Osteoblast (primary cell): ENCODE results near the gene DOK7. TPM values are rescaled to one million over a fixed set of nuclear protein-coding genes. Genes with fewer than 3 reads are reported as not detected.

Experiments
- DNase-seq: peaks from one replicate; pipeline ENCODE4 v3.0.0; 2011; ENCODE audit warnings: low spot score, mixed read lengths; ENCODE audit not compliant: insufficient read length; ENCODE audit errors: missing footprints
- H2AFZ ChIP-seq: 2 replicates; pipeline ENCODE4 v1.6.0; 2011; ENCODE audit warnings: mild to moderate bottlenecking, low read length
- H3K27ac ChIP-seq: 2 replicates; pipeline ENCODE4 v1.5.1; 2011; ENCODE audit warnings: mild to moderate bottlenecking, low read depth, low read length, moderate library complexity
- H3K27me3 ChIP-seq: 2 replicates; pipeline ENCODE4 v1.6.0; 2012; ENCODE audit warnings: mild to moderate bottlenecking, control low read depth, inconsistent platforms, low read length, moderate library complexity; ENCODE audit not compliant: insufficient read depth
- H3K36me3 ChIP-seq: 2 replicates; pipeline ENCODE4 v1.5.1; 2011; ENCODE audit warnings: mild to moderate bottlenecking, low read length, control low read depth, moderate library complexity; ENCODE audit not compliant: insufficient read depth
- H3K4me1 ChIP-seq: 2 replicates; pipeline ENCODE4 v1.5.1; 2011; ENCODE audit warnings: mild to moderate bottlenecking, low read length, control low read depth, moderate library complexity; ENCODE audit not compliant: insufficient read depth
- H3K4me2 ChIP-seq: 2 replicates; pipeline ENCODE4 v1.6.0; 2011; ENCODE audit warnings: mild to moderate bottlenecking, low read length; ENCODE audit not compliant: insufficient read depth
- H3K4me3 ChIP-seq: fragments of 200-600 bp; sonication (generic); 3 replicates; pipeline ENCODE4 v1.5.1; 2012; ENCODE audit warnings: mild to moderate bottlenecking, low read length, inconsistent platforms; ENCODE audit not compliant: insufficient read depth
- H3K79me2 ChIP-seq: 2 replicates; pipeline ENCODE4 v1.6.0; 2012; ENCODE audit warnings: mild to moderate bottlenecking, low read length, control low read depth, inconsistent platforms; ENCODE audit not compliant: insufficient read depth
- H3K9me3 ChIP-seq: 2 replicates; pipeline ENCODE4 v1.5.1; 2011; ENCODE audit warnings: low read depth, low read length, control low read depth
- H4K20me1 ChIP-seq: 2 replicates; pipeline ENCODE4 v1.6.0; 2012; ENCODE audit warnings: mild to moderate bottlenecking, low read length, control low read depth; ENCODE audit not compliant: insufficient read depth
- CTCF ChIP-seq: IDR thresholded peaks from 2 replicates; pipeline ENCODE4 v1.5.1; 2011; ENCODE audit warnings: mild to moderate bottlenecking, low read depth, low read length, moderate library complexity; ENCODE audit errors: extremely low read depth
- total RNA-seq: library from RNA; depleted of rRNA; stranded (reverse); fragments of >200 nt; gene quantifications from 2 replicates; pipeline ENCODE4 v1.2.3, GENCODE V29; 2012

Gene DOK7
- total RNA-seq, 1 donor = not detected

DNA sequence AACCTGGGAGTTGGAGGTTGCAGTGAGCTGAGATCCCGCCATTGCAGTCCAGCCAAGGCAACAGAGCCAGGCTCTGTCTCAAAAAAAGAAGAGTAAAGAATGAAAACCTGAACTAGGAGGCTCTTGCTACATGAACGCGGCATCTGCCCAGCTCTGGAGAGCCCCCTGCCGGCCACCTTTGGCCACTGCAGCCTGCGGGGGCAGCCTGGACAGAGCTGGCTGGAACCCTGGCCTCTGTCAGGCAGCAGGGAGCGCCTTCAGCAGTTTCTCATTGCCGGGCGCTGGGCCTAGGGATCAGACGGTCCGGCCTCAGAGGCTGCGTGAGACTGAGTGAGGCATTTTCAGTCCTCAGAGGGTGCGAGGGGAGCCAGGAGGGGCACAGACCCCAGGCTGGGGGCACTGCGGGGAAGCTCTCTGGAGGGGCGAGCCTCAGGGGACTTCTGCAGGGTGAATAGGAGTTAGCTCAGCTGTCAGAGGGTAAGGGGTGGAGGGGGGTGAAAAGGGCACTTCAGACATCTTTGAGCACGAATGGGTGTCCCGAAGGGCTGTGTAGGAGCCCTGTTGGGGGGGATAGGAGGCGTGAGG is 17.5 kb downstream of the DOK7 start:
- H3K4me1 ChIP-seq = peaks cover 20% of the 10 kb centered on the region
- no peaks in the 10 kb centered on the region for H3K36me3 ChIP-seq
- DNase-seq = peak; percentile 99
- no peaks in the 10 kb centered on the region for H4K20me1 ChIP-seq
- H3K27ac ChIP-seq = no peak overlapping the region
- TF ChIP-seq CTCF = peak; percentile 96
- H2AFZ ChIP-seq = peak overlapping the region; percentile 15
- H3K9me3 ChIP-seq = no peaks in the 10 kb centered on the region
- no peak overlapping the region for H3K4me2 ChIP-seq
- H3K4me3 ChIP-seq = no peak overlapping the region
- no peaks in the 10 kb centered on the region for H3K27me3 ChIP-seq
- no peaks in the 10 kb centered on the region for H3K79me2 ChIP-seq

- no peak for DNase-seq
- Histone ChIP-seq H3K27me3 (no peaks in the 10 kb centered on the region), H3K36me3 (no peaks in the 10 kb centered on the region), H4K20me1 (no peaks in the 10 kb centered on the region), H2AFZ (no peak overlapping the region), H3K4me2 (no peak overlapping the region), H3K27ac (no peak overlapping the region), H3K9me3 (no peaks in the 10 kb centered on the region), H3K4me1 (peaks cover 20% of the 10 kb centered on the region), H3K4me3 (no peak overlapping the region), H3K79me2 (no peaks in the 10 kb centered on the region)
- no peak for TF ChIP-seq CTCF
Observed at GRCh38 chr4:3481113-3481531, 18.0 kb downstream of the DOK7 start.

DNA sequence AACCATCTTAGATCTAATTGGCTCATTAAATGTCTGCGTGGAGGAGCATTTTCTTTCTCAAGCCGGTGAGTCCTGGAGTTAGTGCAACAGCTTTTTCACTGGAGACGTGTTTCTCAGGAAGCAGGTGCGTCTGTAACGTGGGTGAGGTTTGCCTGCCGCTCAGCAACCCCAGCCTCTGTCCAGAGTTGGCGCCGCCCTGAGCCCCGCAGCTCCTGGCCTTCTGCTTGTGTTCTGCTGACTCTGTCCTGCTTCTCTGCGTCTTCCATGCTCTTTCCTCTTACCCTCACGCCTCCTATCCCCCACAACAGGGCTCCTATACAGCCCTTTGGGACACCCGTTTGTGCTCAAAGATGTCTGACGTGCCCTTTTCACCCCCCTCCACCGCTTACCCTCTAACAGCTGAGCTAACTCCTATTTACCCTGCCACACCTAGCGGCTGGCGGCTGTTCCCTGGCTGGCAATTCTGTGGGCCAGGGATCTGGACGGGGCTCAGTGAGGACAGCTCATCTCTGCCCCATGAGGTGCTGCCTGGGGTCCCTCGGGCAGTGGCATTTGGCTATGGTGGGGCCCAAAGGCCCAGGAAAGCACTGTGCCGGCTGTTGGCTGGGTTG is 18.8 kb downstream of the DOK7 start:
- Histone ChIP-seq H4K20me1 (no peaks in the 10 kb centered on the region), H3K36me3 (no peaks in the 10 kb centered on the region), H3K79me2 (no peaks in the 10 kb centered on the region), H2AFZ (no peak overlapping the region), H3K4me3 (no peak overlapping the region), H3K4me2 (no peak overlapping the region), H3K27ac (no peak overlapping the region), H3K4me1 (peaks cover 20% of the 10 kb centered on the region), H3K27me3 (no peaks in the 10 kb centered on the region), H3K9me3 (no peaks in the 10 kb centered on the region)
- no peak for TF ChIP-seq CTCF
- DNase-seq = no peak

DNA sequence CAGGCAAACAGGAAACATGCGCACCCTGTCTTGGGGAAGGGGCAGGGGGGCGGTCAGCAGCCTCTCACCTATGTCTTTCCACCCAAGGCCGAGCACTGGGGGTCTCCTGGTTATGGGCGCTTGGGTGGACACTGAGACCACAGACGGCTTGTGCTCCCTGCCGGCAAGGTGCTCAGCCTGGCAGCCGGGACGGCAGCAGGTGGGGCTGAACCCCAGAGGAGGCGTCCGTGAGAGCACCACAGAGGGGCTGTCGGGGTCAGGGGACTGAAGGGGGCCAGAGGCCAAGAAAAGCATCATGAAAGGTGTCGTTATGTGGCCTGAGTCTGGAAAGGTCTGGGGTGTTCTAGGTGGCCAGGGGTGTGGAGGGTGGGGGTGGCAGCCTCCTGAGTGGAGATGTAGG is 19.6 kb downstream of the DOK7 start:
- no peaks in the 10 kb centered on the region for H3K9me3 ChIP-seq
- H3K36me3 ChIP-seq = no peaks in the 10 kb centered on the region
- no peak overlapping the region for H3K4me3 ChIP-seq
- no peaks in the 10 kb centered on the region for H4K20me1 ChIP-seq
- no peak overlapping the region for H2AFZ ChIP-seq
- H3K4me1 ChIP-seq = peaks cover 20% of the 10 kb centered on the region
- DNase-seq = no peak
- no peak overlapping the region for H3K27ac ChIP-seq
- no peaks in the 10 kb centered on the region for H3K79me2 ChIP-seq
- H3K4me2 ChIP-seq = no peak overlapping the region
- H3K27me3 ChIP-seq = no peaks in the 10 kb centered on the region
- TF ChIP-seq CTCF = no peak
